B cell (primary cell): ENCODE results near the gene CASTOR1. TPM values are rescaled to one million over a fixed set of nuclear protein-coding genes. Genes with fewer than 3 reads are reported as not detected.

Source experiments
- ATAC-seq: fragments of 200-7000 bp; cut with Tn5 transposase; one replicate; pipeline ENCODE4 v1.10.0; 2021; ENCODE audit warnings: low read depth, mild to moderate bottlenecking, moderate number of reproducible peaks, moderate library complexity
- CTCF ChIA-PET: fragments of 350-600 bp; sonication (Branson Sonifier 250); formaldehyde crosslinking; loops from one replicate; lab custom pipeline; 2021; ENCODE audit warnings: antibody characterized with exemption, inconsistent platforms; lab: Charles Lee
- POLR2A ChIA-PET: fragments of 350-600 bp; sonication (Branson Sonifier 250); formaldehyde crosslinking; loops from one replicate; lab custom pipeline; 2021; ENCODE audit warnings: antibody characterized with exemption; lab: Charles Lee
- DNase-seq: peaks from one replicate; pipeline ENCODE4 v3.0.0; 2013
- H2AFZ ChIP-seq: 2 replicates; pipeline ENCODE4 v1.6.1; 2012; ENCODE audit warnings: mild to moderate bottlenecking, low read depth, low read length; ENCODE audit not compliant: insufficient read depth, poor library complexity, severe bottlenecking
- H3K27ac ChIP-seq, 2 donors: 1 replicate in 1 of 2; 2 replicates in 1 of 2; pipeline ENCODE4 v1.5.1; 2012 to 2013; ENCODE audit warnings: low read length in 2 of 2, mild to moderate bottlenecking in 2 of 2, moderate library complexity in 1 of 2
- H3K27me3 ChIP-seq, 4 experiments: fragments of 200-600 bp in 1 of 4; sonication (generic) in 1 of 4; replicated peaks in 1 of 4; 1 replicate in 2 of 4; 2 replicates in 2 of 4; pipeline versions ENCODE4 v1.6.1 to v1.7.0; 2013 to 2016; ENCODE audit warnings: low read length in 3 of 4, mild to moderate bottlenecking in 2 of 4, mixed read lengths in 1 of 4, moderate library complexity in 1 of 4; ENCODE audit not compliant: insufficient read depth in 4 of 4, control insufficient read depth in 3 of 4; ENCODE audit errors: control extremely low read depth in 1 of 4
- H3K36me3 ChIP-seq, 2 experiments: replicated peaks in 1 of 2; 1 replicate in 1 of 2; 2 replicates in 1 of 2; pipeline versions ENCODE4 v1.6.1 to v1.7.1; 2013; ENCODE audit warnings: low read length in 1 of 2; ENCODE audit not compliant: insufficient read depth in 2 of 2, control insufficient read depth in 1 of 2; ENCODE audit errors: control extremely low read depth in 1 of 2, extremely low read depth in 1 of 2
- H3K4me1 ChIP-seq, 2 donors: fragments of 200-600 bp in 1 of 2; sonication (generic) in 1 of 2; 1 replicate in 1 of 2; 2 replicates in 1 of 2; pipeline versions ENCODE4 v1.5.1 to v1.6.1; 2013 to 2017; ENCODE audit warnings: low read length in 2 of 2; ENCODE audit not compliant: control insufficient read depth in 2 of 2, insufficient read depth in 2 of 2
- H3K4me2 ChIP-seq: replicated peaks from 2 replicates; pipeline ENCODE3; 2012; ENCODE audit warnings: mild to moderate bottlenecking, low read depth, low read length; ENCODE audit not compliant: poor library complexity, severe bottlenecking
- H3K4me3 ChIP-seq, 5 experiments: fragments of 200-600 bp in 1 of 5; sonication (generic) in 1 of 5; 1 replicate in 3 of 5; 2 replicates in 2 of 5; pipeline versions ENCODE4 v1.5.1 to v1.7.0; 2011 to 2016; ENCODE audit warnings: low read length in 4 of 5, mild to moderate bottlenecking in 4 of 5, low read depth in 2 of 5, control low read depth in 1 of 5, moderate library complexity in 1 of 5; ENCODE audit not compliant: insufficient read depth in 1 of 5; ENCODE audit errors: control extremely low read depth in 1 of 5, extremely low read depth in 1 of 5
- H3K79me2 ChIP-seq: fragments of 200-600 bp; sonication (generic); one replicate; pipeline ENCODE4 v1.6.0; 2016; ENCODE audit warnings: low read length; ENCODE audit not compliant: control insufficient read depth, insufficient read depth
- H3K9ac ChIP-seq: fragments of 200-600 bp; sonication (generic); 2 replicates; pipeline ENCODE4 v1.6.1; 2017; ENCODE audit warnings: mild to moderate bottlenecking, low read length, moderate library complexity
- H3K9me3 ChIP-seq, 3 donors: one replicate each; pipeline versions ENCODE4 v1.6.1 to v1.7.1; 2013; ENCODE audit warnings: low read length in 2 of 3; ENCODE audit not compliant: control insufficient read depth in 2 of 3, insufficient read depth in 1 of 3; ENCODE audit errors: control extremely low read depth in 1 of 3
- H4K20me1 ChIP-seq: 2 replicates; pipeline ENCODE4 v1.6.0; 2012; ENCODE audit warnings: mild to moderate bottlenecking, low read length; ENCODE audit not compliant: insufficient read depth, control insufficient read depth, poor library complexity, severe bottlenecking
- H3K27ac Mint-ChIP-seq: one replicate; pipeline ENCODE4 v1.8.0; 2021; ENCODE audit warnings: mixed read lengths
- H3K27me3 Mint-ChIP-seq: one replicate; pipeline ENCODE4 v1.8.0; 2021; ENCODE audit warnings: mixed read lengths
- H3K4me1 Mint-ChIP-seq: one replicate; pipeline ENCODE4 v1.8.0; 2021; ENCODE audit warnings: mixed read lengths
- H3K4me3 Mint-ChIP-seq: one replicate; pipeline ENCODE4 v1.8.0; 2021; ENCODE audit warnings: mixed read lengths
- H3K9me3 Mint-ChIP-seq: one replicate; pipeline ENCODE4 v1.8.0; 2022; ENCODE audit warnings: mixed read lengths; ENCODE audit not compliant: insufficient read depth
- EZH2 ChIP-seq: IDR thresholded peaks from 2 replicates; pipeline ENCODE4 v1.6.1; 2012; ENCODE audit warnings: borderline replicate concordance, low read depth, mild to moderate bottlenecking, moderate library complexity, low read length; ENCODE audit not compliant: insufficient read depth, poor library complexity, severe bottlenecking
- WGBS: methylation state at CpG from one replicate; pipeline ENCODE4 v1.1.5; 2013; ENCODE audit warnings: missing lambda C conversion rate; ENCODE audit not compliant: insufficient coverage; 5-methylcytosine and 5-hydroxymethylcytosine counted together
- intact Hi-C: fragments of 100-400 bp; cut with micrococcal nuclease; formaldehyde crosslinking; loops from one replicate; pipeline ENCODE4 v1.10.0; 2022
- polyA plus RNA-seq: library from polyadenylated mRNA; depleted of rRNA; stranded (reverse); fragments of >200 nt; gene quantifications from 2 replicates; pipeline ENCODE4 v1.2.3, GENCODE V29; 2012
- total RNA-seq, 2 donors: library from RNA; stranded (reverse); fragments of 120-200 nt in 1 of 2; gene quantifications; 1 replicate in 1 of 2; 2 replicates in 1 of 2; pipeline versions ENCODE4 v1.2.3 to v1.2.4, GENCODE V29; 2013 to 2022
- TF ChIP-seq, protein P1 (sequence below): fragments of 200-600 bp; IDR thresholded peaks from one replicate; pipeline ENCODE4 v1.8.0; 2022; ENCODE audit warnings: antibody characterized with exemption, mild to moderate bottlenecking

CASTOR1 gene
- total and polyA plus RNA-seq, 2 donors (not counting 1 experiment from before 2014, with no cell fraction given): 16.3 to 18.4 TPM

DNA sequence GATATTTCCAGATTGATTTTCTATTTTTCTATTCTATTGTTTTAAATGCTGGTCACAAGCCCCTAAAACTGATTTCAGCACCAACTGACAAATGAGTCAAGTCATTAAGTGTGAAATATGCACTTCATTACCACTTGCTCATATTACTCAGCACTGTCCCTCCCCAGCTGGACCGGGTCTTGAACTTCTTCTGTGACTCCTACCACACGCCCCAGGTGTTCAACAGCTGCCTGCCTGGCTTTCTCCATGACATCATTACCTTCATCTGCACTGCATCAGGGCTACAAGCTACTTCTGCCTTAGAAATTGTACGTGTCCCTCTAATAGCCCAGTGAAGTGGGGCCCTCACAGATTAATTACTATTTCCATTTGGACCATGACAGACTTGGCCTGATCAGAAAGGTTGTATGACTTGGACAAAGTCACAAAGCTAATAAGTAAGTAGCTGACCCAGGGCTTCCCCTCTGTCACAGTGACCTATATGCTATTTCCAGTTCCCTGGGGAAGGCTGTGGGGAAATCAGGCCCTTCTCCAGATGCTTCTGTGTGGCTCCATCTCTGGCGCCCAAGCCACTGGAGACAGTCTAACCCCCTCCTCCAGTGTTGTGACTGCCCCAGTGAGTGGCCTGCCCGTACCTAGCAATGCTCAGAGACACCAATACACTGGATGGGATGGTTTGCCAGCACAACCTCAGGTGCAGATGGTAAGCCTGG lies 19.4 kb upstream of the CASTOR1 start:
- Histone ChIP-seq H3K27me3 (no peaks in the 10 kb centered on the region), H3K79me2 (peaks cover 56% of the 10 kb centered on the region), H3K27ac (peak overlapping the region; percentile 69 to 86), H3K4me1 (peaks cover 97 to 99% of the 10 kb centered on the region in 2 donors), H2AFZ (no peak overlapping the region), H4K20me1 (no peaks in the 10 kb centered on the region), H3K4me3 (no peak overlapping the region), H3K4me2 (peak overlapping the region; percentile 60), H3K9me3 (no peaks in the 10 kb centered on the region), H3K36me3 (no peaks in the 10 kb centered on the region), H3K9ac (no peak overlapping the region)
- WGBS: 34% methylated on average over 5 of the region's 5 CpGs
- TF ChIP-seq EZH2: no peak
- TF ChIP-seq, protein P1, sequence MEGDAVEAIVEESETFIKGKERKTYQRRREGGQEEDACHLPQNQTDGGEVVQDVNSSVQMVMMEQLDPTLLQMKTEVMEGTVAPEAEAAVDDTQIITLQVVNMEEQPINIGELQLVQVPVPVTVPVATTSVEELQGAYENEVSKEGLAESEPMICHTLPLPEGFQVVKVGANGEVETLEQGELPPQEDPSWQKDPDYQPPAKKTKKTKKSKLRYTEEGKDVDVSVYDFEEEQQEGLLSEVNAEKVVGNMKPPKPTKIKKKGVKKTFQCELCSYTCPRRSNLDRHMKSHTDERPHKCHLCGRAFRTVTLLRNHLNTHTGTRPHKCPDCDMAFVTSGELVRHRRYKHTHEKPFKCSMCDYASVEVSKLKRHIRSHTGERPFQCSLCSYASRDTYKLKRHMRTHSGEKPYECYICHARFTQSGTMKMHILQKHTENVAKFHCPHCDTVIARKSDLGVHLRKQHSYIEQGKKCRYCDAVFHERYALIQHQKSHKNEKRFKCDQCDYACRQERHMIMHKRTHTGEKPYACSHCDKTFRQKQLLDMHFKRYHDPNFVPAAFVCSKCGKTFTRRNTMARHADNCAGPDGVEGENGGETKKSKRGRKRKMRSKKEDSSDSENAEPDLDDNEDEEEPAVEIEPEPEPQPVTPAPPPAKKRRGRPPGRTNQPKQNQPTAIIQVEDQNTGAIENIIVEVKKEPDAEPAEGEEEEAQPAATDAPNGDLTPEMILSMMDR: no peak
- CTCF ChIA-PET: interaction anchor here (0.9 to 19.2 kb wide), 4 partner anchors 18 to 45 kb away, joined by 3 to 229 read pairs (median 4); partner anchors contain the start of genes CASTOR1 and TBC1D10A
- peak overlapping the region; percentile 75 for H3K4me3 Mint-ChIP-seq
- POLR2A ChIA-PET: interaction anchor here (2.9 to 8.1 kb wide), 2 partner anchors 18 kb away, joined by 22 to 56 read pairs; partner anchors contain the start of genes CASTOR1 and TBC1D10A
- no peaks in the 10 kb centered on the region for H3K27me3 Mint-ChIP-seq
- H3K4me1 Mint-ChIP-seq: peaks cover 97% of the 10 kb centered on the region
- DNase-seq (peak; percentile 59), ATAC-seq (peak; percentile 36)
- no peaks in the 10 kb centered on the region for H3K9me3 Mint-ChIP-seq
- H3K27ac Mint-ChIP-seq: peak overlapping the region; percentile 94
- intact Hi-C loops: no loop called here

DNA sequence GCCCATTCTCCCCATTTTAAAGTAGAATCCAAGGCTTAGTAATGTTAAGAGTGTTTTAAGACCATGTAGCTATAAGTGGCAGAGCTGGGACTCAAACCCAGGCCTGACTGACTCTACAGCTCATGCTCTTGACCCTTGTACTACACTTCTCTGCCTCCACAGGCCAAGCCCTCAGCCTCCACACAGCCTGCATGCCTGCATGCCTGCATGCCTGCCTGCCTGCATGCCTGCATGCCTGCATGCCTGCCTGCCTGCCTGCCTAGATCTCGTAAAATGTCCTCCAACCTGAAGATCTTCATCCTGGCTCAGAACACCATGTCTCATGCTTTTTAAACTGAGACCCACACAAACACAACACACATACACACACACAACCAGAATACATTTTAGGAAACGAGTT lies 18.8 kb upstream of the CASTOR1 start:
- Histone ChIP-seq H3K4me3 (no peak overlapping the region), H4K20me1 (no peaks in the 10 kb centered on the region), H3K79me2 (peaks cover 52% of the 10 kb centered on the region), H2AFZ (no peak overlapping the region), H3K4me2 (peak overlapping the region; percentile 60), H3K4me1 (peaks cover 100% of the 10 kb centered on the region in 2 donors), H3K9ac (no peak overlapping the region), H3K36me3 (no peaks in the 10 kb centered on the region), H3K9me3 (no peaks in the 10 kb centered on the region), H3K27me3 (no peaks in the 10 kb centered on the region), H3K27ac (peak overlapping the region; percentile 69 to 86)
- DNase-seq: no peak
- 90% methylated on average over 1 of the region's 2 CpGs for WGBS
- TF ChIP-seq EZH2: no peak
- TF ChIP-seq, protein P1: no peak
- no peaks in the 10 kb centered on the region for H3K9me3 Mint-ChIP-seq
- H3K27ac Mint-ChIP-seq: peak overlapping the region; percentile 94
- ChIA-PET CTCF (interaction anchor here (0.6 to 19.2 kb wide), 3 partner anchors 18 to 81 kb away, joined by 3 to 229 read pairs (median 4); partner anchors contain the start of gene CASTOR1), POLR2A (interaction anchor here (2.9 to 8.1 kb wide), 2 partner anchors 18 to 19 kb away, joined by 22 to 56 read pairs; partner anchors contain the start of genes CASTOR1 and TBC1D10A)
- peaks cover 99% of the 10 kb centered on the region for H3K4me1 Mint-ChIP-seq
- peak overlapping the region; percentile 75 for H3K4me3 Mint-ChIP-seq
- intact Hi-C loops: no loop called here
- H3K27me3 Mint-ChIP-seq: no peaks in the 10 kb centered on the region
- no peak for ATAC-seq
